NCI-H187 treated with DMSO at 0.1 percent for 48 hours (cell line): ENCODE data around the gene FGF21.
"Not testable (repeated sequence)": the region's sequence is repeated elsewhere in the genome, so short reads cannot be mapped to it uniquely, and the experiment has no call there.

Experiments used
- DNase-seq: peaks from one replicate; lab custom pipeline; 2025; lab: John Stamatoyannopoulos, UW

FGF21 gene

GRCh38 chr19:48787331-48787730 lies 32.0 kb downstream of the FGF21 start:
- not testable (repeated sequence) for DNase-seq

- no peak for DNase-seq
Observed at GRCh38 chr19:48793271-48793670, 37.9 kb downstream of the FGF21 start.

DNA sequence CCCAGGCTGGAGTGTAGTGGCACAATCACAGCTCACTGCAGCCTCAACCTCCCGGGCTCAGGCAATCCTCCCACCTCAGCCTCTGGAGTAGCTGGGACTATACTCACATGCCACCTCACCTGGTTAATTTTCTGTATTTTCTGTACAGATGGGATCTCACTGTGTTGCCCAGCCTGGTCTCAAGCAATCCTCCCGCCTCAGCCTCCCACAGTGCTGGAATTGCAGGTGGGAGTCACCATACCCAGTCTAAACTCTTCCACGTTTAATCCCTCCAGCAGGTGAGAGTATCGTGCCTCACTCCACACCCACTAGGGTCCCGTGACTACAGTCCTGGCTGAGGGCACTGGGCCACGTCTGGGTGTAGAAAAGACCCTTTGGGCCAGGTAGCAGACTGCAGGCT lies 39.0 kb downstream of the FGF21 start:
- DNase-seq = no peak

DNA sequence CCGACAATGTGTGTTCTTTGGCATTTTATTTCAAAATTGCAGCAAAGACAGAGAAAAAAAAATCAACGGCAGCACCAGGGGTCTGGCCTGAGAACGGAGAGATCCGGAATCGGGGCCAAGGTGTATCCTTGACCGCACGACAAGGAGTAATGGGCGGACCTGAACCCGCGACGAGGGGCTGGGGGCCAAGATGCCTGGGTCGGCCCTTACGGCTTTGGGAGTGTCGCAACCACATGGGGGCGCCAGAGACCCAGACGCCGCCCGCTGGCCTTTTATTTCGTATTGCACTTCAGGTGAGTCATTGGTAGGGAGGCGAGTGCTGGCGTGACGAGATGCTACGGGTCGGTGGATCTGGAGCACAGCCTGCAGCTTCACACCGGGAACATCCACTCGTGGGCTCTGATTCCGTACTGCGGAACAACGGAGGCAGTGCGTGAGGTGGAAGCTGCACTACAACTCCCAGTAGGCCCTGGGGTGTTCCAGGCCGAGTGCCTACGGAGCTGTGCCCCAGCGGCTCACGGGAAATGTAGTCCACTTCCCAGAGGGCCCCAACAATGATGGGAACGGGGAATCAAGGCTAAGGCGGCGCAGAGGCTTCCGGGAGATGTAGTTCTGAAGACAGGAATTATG lies 39.8 kb downstream of the FGF21 start:
- peak; percentile 88 for DNase-seq

- DNase-seq = no peak
Observed at GRCh38 chr19:48795685-48796070, 40.4 kb downstream of the FGF21 start.

- DNase-seq = no peak
Observed at GRCh38 chr19:48796298-48797083, 41.2 kb downstream of the FGF21 start.

DNA sequence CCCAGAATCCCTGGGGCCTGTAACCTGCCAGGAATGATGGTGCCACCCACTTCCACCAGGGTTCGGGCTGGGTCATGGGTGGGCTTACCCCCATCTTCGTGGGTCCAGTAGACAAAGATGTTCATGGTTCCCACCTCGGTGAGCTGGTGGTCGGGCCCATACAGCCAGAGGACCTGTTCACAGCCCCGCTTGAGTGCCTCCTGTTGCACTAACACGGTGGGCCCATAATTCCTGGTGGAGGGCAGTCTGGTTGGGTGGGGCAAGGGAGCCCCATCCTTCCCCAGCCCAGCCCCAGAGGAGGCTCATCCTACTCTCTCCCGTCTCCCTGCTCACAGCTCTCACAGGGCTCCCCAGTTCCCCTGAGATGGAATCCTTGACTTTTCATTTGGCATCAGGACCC lies 41.8 kb downstream of the FGF21 start:
- no peak for DNase-seq

DNA sequence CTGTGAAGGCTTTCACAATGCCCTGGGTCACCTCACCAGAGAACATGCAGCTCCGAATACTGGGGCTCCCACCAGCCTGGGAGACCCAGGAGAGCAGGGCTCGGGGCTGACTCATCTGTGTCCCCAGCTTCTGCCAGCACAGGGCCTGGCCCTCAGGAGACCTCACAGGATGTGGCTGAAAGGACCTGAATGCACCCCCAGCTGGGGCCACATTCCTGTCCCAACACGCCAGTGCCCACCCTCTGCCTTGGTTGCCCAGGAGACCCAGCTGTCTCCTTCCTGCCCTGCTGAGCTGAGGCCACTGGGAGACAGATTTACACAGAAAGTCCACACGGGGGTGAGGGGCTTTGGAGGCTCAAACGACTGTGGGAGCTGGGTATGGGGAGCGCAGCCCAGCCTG lies 43.6 kb downstream of the FGF21 start:
- DNase-seq = no peak

DNA sequence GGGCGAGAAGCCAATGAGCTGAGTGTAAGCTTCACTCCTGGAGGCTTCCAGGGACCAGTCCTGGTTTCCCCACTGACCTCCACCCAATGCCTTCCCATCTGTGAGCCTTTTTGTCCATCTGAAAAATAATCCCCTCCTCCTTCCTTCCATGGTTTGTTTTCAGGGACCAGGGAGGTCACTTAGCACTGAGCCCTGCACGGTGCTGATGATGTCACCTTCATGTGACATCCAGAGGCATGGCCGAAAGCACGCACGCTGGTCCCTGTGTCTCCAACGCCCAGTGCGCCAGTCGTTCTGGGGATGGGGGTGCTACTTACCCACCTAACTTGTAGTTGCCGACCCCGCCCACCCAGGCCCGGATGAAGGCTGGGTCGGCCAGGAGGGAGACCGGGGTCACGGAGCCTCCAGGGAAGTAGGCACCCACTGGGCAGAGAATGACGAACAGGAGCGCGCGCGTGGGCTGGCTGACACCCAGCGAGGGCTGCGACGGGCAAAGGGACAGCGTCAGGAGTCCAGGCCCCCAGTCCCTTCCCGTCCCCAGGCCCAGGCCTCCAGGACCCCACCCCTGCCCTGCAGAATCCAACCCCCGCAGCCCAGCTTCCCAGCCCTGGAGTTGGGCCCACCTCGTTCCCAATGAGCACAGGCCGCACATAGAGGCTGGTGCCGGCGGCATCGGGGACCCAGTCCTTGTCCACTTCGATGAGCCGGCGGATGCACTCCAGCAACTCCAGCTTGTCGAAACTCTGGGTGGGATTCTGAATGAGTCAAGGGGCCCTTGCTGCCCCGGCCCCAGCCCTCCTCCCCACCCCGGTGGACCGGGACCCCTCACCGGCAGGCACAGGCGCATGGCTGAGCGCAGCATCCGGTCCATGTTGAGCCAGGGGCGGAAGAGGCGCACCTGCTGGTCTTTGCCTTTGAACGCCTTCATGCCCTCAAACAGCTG lies 44.3 kb downstream of the FGF21 start:
- no peak for DNase-seq

DNA sequence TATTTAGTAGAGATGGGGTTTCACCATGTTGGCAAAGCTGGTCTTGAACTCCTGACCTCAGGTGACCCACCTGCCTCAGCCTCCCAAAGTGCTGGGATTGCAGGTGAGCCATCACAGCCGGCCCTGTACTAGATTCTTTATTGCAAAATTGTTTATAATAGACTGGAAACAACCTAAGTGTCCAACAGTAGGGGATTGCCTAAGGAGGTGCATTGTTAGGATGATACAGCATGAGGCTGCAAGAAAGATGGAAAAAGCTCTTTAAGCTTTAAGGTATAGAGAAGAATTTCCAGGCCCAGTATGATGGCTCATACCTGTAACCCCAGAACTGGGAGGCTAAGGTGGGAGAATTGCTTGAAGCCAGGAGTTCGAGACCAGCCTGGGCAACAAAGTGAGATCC lies 47.3 kb downstream of the FGF21 start:
- no peak for DNase-seq

GRCh38 chr19:48804496-48804895 lies 49.2 kb downstream of the FGF21 start:
- DNase-seq = no peak

DNA sequence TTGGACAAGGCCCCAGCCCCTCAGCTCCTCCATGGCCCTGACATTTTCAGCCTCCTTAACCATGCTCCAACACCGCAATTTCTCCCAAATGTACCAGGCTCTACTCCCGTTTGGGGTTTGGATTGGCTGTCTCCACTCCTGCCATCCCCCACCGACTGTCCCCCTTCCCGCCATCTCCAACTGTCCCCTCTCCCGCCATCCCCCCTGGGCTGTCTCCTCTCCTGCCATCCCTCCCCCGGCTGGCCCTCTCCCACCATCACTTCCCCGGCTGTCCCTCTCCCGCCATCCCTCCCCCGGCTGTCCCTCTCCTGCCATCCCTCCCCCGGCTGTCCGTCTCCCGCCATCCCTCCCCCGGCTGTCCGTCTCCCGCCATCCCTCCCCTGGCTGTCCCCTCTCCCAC lies 50.1 kb downstream of the FGF21 start:
- DNase-seq = no peak

DNA sequence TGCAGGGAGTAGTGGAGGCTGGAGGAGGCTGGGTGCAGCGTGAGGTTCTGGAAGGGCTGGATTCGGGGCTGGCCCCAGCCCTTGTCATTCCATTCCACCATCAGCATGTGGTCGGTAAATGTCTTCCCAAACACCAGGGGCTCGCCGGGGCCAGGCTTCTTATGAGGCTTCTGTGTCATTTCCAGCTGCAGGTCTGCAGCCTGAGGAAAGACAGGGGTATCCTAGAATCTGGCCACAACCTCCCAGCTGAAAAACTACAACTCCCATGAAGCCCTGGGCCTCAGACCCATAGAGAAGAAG lies 51.1 kb downstream of the FGF21 start:
- no peak for DNase-seq

GRCh38 chr19:48806818-48807589 lies 51.7 kb downstream of the FGF21 start:
- DNase-seq = no peak

DNA sequence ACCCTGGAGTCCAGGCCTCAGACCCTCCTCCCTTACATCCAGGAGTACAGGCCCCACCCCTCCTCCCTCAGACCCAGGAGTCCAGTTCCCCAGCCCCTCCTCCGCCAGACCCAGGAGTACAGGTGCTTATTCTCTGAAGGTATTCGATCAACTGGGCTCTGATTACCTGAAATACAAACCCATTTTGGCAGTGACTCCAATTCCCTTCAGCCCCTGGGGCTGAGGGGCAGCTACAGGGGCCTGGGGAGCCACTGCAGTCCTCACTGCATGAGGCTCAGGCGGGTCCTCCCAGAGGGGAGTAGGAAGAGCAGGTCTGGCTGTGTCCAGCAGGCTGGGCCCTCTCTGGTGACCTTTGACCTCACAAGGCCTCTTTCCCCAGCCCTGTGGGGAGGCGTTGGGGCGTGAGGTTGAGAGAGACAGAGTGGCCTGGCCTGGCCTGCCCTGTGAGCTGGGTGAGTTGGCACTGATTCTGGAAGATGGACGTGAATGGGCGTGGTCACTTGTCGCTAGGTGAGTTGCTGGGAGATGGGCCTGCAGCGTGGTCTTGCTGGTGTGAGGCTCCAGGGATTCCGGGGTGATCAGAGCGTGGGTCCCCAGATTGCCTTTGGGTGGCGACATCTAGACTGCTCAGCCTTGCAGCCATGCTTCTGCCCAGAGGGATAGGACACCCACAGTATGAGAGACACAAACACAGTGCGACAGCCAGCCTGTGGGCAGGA lies 52.4 kb downstream of the FGF21 start:
- DNase-seq = no peak
